NCI-H2107 (cell line): ENCODE data around the gene RNU1-3.
A peak's percentile ranks its signal among the peaks of the same experiment; 100 is the strongest.
"Not testable (repeated sequence)": the region's sequence is repeated elsewhere in the genome, so short reads cannot be mapped to it uniquely, and the experiment has no call there.

Experiments used
- DNase-seq: peaks from one replicate; lab custom pipeline; 2025; lab: John Stamatoyannopoulos, UW

RNU1-3 gene

DNA sequence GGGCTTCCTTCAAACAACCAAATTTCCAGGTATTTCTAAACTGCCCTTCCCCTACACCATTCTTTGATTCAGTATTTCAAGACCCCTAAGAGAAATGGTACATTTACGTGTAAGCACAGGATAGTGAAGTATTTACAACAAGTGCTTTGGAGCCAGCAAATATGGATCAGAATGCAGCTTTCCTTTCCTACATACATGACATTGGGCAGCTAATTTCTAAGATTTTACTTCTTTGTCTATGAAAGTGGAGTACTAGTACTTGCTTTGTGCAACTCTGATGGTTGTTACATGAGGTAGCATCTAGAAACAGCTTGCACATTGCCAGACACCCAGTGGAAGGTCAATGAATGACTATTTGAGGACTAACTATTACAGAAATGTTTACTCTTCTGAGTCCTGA lies 15.2 kb downstream of the RNU1-3 start:
- not testable (repeated sequence) for DNase-seq

DNA sequence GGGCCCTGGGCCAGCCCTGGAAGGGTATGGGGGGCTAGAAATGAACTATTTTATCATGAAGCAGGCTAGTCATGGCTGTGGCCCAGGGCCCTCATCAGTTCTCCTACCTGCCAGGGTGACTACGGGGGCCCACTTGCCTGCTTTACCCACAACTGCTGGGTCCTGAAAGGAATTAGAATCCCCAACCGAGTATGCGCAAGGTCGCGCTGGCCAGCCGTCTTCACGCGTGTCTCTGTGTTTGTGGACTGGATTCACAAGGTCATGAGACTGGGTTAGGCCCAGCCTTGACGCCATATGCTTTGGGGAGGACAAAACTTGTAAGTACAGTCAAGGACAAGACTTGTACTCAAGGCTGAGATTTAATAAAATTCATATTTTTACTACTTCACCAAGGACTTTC lies 16.8 kb downstream of the RNU1-3 start:
- not testable (repeated sequence) for DNase-seq

DNA sequence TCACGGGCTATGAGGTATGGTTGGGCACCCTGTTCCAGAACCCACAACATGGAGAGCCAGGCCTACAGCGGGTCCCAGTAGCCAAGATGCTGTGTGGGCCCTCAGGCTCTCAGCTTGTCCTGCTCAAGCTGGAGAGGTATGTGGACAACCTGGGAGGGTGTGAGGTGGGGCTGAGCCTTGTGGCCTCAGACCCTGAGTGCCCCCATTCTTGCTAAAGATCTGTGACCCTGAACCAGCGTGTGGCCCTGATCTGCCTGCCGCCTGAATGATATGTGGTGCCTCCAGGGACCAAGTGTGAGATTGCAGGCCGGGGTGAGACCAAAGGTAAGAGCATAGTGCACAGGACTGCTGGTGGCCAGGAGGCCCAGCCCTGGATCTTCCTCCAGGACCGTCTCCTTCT lies 17.4 kb downstream of the RNU1-3 start:
- not testable (repeated sequence) for DNase-seq

DNA sequence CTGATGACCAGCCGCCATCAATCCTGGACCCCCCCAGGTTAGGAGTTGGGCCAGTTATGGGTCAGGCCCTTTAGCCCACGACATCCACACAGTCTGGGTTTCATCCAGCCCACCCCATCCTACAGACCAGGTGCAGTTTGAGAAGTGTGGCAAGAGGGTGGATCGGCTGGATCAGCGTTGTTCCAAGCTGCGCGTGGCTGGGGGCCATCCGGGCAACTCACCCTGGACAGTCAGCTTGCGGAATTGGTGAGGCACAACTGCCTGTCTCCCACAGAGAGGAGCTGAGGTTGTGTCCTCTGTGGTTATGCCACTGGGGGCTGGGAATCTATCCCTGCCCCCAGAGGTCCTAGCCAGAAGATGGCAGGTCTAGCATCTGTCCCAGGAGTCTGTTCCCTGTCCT lies 18.0 kb downstream of the RNU1-3 start:
- not testable (repeated sequence) for DNase-seq

DNA sequence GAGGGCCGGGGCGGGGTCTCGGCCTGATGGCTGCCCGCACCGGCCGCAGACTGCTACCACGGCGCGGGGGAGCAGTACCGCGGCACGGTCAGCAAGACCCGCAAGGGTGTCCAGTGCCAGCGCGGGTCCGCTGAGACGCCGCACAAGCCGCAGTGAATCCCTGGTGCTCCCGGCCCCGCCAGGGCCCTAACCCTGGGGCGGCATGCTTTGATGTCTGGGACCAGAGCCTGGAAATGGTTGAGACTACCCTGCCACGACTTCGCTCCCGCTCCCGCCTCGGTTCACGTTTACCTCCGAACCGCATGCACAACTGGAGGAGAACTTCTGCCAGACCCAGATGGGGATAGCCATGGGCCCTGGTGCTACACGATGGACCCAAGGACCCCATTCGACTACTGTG lies 18.5 kb downstream of the RNU1-3 start:
- not testable (repeated sequence) for DNase-seq

DNA sequence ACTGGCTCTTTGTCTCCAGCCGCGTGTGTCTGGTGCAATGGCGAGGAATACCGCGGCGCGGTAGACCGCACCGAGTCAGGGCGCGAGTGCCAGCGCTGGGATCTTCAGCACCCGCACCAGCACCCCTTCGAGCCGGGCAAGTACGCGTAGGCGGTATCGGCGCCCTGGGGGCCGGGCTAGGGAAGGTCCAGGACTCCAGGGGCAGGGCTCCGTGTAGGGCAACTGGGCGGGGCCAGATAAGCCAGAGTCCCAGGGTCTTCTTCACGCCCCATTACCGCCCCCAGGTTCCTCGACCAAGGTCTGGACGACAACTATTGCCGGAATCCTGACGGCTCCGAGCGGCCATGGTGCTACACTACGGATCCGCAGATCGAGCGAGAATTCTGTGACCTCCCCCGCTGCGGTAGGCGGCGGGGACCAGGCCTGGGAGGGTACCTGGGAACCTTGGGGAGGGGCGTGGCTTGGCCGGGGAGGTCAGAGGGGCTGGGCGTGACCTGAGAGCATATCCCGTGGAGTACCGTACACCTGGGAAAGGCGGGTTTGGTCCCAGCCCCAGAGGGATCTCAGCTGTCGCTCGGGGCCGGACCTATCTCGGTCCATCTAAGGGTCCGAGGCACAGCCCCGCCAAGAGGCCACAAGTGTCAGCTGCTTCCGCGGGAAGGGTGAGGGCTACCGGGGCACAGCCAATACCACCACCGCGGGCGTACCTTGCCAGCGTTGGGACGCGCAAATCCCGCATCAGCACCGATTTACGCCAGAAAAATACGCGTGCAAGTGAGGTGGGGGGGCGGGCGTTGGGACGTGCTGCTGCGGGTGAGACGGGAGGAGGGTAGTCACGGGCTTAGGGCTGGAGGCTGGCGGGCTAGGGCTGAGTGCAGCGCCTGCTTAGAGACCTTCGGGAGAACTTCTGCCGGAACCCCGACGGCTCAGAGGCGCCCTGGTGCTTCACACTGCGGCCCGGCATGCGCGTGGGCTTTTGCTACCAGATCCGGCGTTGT lies 19.3 kb downstream of the RNU1-3 start:
- not testable (repeated sequence) for DNase-seq

DNA sequence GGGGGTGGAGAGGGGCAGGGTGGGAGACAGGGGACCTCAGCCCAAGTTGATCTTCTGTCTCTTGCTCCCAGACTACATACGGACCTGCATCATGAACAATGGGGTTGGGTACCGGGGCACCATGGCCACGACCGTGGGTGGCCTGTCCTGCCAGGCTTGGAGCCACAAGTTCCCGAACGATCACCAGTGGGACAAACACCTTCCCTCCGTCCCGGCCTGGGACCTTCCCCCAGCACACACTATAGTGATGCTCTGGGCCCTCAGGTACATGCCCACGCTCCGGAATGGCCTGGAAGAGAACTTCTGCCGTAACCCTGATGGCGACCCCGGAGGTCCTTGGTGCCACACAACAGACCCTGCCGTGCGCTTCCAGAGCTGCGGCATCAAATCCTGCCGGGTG lies 20.0 kb downstream of the RNU1-3 start:
- not testable (repeated sequence) for DNase-seq

DNA sequence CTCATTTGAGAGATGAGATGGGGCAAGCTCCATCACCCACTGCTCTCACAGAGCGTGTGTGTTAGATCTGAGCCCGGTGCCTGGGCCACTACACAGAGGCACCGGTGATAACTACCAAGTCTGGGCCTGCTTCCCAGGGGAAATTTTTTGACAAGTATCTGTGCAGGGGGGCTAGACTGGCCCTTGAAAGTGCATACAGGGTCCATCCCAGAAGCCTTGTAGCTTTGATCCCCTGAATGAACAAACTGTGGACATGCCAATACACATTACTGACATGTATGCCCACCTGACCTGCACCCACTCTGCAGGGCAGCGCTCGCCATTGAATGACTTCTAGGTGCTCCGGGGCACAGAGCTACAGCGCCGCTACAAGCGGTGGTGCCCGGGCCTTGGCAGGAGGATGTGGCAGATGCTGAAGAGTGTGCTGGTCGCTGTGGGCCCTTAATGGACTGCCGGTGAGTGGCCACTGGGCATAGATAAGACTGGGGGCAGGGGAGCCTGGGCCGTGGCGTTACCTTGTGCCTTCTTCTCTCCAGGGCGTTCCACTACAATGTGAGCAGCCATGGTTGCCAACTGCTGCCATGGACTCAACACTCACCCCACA lies 20.6 kb downstream of the RNU1-3 start:
- not testable (repeated sequence) for DNase-seq

DNA sequence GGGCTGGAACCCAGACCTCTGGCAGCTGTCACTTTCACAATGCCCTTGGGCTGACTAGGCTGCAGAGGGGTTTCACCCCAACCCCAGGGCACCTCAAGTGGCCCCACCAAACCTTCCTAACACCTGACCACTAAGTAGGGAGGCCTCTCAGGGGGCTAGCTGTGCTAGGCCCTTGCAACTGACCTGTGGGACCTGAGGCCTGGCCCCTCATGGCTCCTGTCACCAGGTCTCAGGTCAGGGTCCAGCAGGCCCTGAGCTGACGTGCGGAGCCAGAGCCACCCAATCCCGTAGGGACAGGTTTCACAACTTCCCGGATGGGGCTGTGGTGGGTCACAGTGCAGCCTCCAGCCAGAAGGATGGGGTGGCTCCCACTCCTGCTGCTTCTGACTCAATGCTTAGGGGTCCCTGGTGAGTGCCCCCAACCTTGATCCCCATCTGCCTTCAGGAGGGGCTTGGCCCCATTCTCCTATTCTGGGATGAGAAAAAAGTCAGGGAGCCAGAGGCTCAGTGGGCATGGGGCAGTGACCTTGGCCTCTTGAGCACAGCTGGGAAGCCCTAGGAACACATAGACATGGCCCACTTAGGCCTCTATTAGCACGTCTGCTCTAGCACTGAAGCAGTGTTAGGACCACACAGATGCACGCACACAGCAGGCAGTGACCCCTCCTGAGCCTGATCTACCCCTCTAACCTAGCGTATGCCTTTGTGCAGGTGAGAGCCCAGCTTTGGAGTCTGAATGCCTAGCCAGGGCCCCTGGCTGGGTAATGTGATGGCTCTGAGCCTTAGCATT lies 21.3 kb downstream of the RNU1-3 start:
- not testable (repeated sequence) for DNase-seq

DNA sequence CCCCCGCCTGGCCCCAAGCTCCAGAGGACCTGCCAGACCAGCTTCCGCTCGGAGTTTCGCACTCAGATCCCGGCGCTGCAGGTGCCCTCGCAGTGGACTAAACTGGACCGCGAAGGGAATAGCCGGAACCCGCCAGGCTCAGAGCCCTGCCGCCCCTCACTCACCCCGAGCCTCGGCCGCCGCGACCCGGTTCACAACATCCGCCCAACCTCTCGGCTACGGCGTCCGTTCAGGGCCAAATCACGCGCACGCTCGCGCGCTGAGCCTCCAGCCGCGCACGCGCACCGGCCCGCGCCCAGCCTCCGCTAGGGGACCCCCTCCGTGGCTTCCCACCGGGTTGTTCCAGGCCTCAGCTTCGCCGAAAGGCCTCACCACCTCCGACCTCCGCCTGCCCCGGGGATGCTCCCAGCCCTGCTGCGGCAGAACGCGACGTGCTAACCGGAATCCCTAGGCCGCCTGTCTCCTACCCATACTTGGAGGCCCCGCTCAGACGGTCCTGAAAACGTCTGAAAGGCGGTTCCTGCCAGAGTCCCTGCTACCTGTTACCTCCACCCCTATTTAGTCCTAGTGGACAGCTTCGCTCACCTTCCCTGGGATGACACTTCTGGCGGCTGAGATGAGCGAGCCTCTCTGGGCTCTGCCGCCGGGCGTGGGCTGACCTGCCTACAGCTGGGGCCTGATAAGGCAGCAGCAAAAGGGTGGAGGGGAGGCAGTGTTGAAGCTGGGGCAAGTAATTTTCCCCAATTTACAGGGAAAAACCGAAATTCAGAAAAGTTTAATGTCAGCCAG lies 22.1 kb downstream of the RNU1-3 start:
- DNase-seq, result peak; percentile 99

DNA sequence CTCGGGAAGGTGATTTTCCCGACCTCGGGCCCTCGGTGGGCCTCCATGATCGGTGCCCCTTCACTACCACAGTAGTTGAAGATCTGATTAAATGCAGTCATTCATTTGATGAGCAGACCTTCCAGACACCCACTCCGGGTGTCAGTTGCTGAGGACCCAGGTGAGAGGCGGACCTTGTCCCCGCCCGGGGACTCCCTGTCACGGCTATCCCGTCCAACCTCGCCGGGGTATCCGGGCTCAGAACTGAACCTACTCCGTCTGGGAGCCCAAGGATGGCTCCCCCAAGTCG lies 22.6 kb downstream of the RNU1-3 start:
- no peak for DNase-seq

DNA sequence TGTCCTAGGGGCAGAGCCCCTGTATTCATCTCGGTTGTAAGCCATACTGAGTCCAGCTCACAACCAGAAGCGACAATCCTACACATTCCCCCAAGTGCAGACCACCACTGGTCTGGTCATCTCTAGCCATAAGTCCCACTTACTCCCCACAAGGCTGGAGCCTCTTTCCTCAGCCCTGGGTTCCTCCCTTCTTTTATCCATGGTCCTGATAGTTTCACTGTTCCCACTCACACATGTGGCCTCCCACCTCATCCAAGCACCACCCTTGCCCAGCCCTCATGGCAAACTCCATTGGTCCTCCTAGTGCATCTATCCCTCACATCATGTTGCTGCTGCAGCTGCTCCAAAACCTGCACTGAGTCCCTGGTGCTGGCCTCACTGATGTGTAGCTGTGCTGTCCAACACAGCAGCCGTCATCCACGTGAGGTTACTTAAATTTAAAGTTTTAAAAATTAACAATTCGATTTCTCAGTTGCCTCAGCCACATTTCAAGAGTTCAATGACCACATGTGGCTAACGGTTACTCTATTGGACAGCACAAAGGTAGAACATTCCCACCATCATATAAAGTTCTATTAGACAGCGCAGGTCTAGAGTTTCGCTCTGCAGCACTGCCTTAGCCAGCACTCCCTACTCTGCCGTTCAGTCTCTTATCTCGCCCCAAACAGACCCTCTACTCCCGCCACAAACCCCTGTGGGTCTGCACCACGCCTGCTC lies 23.1 kb downstream of the RNU1-3 start:
- DNase-seq, result not testable (repeated sequence)

DNA sequence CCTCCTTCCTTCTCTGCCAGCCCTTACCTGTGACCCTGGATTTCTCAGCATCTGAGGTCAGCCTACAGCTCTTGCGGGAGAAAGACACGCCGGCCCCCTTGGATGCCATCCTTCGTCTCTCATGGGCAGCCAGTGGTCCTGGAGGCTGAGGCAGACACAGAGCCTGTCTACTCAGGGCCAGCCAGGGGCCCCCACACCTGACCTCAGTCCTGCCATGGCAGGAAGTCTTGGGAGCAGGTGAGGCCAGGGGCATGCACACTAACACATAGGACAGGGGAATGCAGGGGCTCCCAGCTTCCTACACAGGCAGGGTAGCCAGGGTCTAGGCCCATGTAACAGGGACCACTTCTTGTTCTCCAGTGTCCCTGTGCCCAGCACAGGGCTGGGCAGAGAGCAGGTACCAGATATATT lies 23.7 kb downstream of the RNU1-3 start:
- not testable (repeated sequence) for DNase-seq

DNA sequence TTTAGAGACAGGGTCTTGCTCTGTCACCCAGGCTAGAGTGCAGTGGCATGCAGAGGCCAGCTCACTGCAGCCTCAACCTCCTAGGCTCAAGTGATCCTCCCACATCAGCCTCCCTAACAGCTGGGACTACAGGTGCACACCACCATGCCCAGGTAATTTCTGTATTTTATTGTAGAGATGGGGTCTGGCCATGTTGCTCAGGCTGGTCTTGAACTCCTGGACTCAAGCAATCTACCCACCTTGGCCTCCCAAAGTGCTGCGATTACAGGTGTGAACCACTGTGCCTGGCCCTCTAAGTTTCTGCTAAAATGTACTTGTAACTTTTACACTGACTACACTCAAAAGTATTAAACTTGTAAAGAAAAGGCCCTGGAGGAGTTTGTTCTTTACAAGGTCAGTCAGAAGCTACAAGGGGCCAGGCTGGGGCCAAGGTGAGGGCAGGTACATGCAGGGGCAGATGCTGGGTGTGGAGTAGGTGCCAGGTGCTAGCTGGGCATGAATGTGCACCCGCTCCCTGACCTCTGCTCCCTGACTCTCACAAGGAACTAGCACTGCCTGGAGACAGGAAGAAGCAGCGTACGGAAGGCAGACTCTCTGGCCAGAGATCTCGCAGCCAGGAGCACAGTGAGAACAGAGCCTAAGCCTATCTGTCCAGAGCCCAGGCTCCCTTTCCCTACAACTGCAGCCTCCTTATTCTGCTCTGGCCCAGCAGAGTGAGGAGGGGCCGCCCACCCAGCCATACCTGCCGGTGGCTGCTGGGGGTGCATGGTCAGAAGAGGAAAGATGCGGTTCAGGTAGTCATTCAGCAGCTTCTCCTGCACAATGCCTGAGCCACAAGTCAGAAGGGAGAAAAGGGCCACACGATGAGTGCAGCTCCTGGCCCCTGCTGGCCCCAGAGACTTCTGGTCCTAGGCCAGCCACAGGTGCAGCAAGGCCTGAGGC lies 24.5 kb downstream of the RNU1-3 start:
- DNase-seq, result not testable (repeated sequence)

DNA sequence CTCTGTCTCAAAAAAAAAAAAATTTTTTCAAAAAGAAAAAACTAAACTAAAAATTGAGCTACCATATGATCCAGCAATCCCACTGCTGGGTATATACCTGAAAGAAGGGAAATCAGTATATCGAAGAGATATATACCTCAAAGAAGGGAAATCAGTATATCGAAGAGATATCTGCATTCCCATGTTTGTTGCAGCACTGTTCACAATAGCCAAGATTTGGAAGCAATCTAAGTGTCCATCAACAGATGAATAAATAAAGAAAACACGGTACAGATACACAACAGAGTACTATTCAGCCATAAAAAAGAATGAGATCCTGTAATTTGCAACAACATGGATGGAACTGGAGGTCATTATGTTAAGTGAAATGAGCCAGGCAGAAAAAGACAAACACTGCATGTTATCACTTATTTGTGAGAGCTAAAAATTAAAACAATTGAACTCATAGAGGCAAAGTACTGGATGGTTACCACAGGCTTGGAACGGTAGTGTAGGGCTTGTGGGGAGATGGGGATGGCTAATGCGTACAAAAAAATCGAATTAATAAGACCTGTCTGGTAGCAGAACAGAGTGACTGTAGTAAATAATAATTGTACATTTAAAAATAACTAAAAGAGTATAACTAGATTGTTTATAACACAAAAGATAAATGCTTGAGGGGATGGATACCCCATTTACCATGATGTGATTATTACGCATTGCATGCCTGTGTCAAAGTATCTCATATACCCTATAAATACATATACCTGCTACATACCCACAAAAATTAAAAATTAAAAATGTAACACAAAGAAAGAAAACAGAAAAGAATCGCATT lies 25.4 kb downstream of the RNU1-3 start:
- not testable (repeated sequence) for DNase-seq

DNA sequence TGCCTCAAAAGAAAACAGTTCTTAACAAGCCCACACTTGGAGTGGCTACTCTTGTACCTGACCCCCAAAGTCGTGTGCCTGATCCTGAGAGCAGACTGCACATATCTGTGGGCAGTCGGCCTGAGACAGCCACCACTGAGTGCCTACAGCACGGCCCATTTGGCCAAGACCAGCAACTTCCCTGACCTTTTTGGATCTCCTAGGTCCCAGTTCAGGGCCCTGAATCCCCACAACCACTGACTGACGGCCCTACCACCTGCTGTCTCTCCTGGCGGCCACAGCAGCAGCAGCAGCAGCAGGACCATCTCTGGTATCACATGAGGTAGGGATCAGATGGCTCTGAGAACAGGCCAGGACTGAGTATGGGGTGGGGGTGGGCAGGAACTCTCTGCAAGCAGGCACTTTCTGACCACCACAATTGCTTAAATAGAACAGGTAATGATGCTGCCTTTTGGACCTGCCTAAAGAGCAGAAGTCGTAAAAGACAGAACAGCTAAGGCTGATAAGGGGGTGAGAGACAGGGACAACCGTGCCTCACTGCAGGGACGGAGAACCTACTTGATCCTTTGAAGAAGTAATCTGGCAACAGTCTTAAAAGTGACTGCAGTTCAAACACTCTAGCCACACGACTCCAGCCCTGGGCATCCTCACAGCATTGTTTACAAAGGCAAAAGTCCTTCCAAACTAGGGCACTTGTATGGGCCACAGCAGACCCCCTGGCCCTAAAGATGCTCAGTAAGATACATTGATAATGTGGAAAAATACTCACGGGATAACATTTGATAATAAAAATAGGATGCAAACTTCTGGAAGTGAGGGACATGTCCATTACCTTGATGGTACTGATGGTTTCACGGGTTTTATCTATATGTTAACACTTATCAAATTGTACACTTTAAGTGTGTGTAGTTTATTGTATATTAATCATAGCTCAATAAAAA lies 27.4 kb downstream of the RNU1-3 start:
- DNase-seq, result peak; percentile 88

DNA sequence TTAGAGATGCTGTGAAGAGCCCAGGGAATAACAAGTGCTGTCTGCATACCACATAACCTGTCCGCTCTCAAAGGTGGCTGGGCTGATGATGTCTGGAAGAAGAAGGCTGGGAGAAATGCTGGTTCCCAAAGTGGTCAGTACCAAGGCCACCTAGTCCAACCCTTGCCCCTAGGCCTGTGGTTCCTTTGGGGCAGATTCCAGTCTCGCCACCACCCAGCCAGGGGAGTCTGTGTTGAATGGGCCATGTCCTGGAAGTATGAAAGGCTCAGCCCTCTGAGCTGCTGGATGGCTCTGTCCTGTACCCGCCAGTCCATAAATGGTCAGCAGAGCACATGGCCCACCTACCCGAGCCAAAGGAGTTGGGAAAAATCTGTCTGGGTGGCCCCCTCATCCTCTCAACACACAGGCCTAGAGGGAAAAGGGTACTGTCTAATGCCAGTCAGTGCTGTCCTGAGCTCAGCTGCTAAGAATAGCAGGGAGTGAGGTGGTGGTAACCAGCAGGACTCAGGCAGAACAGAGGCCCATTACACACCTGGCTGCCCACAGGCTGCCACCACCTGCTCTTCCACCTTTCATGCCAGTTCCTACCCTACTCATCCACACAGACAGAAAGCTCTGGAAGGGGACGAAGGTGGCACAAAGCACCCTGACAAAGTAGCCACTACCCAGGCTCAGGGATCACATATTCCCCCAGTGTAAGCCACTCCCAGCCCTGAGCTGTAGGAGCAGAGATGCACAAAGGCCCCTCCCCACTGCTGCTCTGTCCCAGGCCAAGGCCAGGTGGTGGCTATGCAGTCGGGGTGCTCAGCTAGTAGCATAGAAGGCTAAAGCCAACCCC lies 28.6 kb downstream of the RNU1-3 start:
- not testable (repeated sequence) for DNase-seq
